Osteoblast (primary cell): Measurements from ENCODE around the gene MCF2. TPM values are rescaled to one million over a fixed set of nuclear protein-coding genes. Genes with fewer than 3 reads are reported as not detected.

ENCODE experiments used
- DNase-seq: peaks from one replicate; pipeline ENCODE4 v3.0.0; 2011; ENCODE audit warnings: low spot score, mixed read lengths; ENCODE audit not compliant: insufficient read length; ENCODE audit errors: missing footprints
- H2AFZ ChIP-seq: 2 replicates; pipeline ENCODE4 v1.6.0; 2011; ENCODE audit warnings: mild to moderate bottlenecking, low read length
- H3K27ac ChIP-seq: 2 replicates; pipeline ENCODE4 v1.5.1; 2011; ENCODE audit warnings: mild to moderate bottlenecking, low read depth, low read length, moderate library complexity
- H3K27me3 ChIP-seq: 2 replicates; pipeline ENCODE4 v1.6.0; 2012; ENCODE audit warnings: mild to moderate bottlenecking, control low read depth, inconsistent platforms, low read length, moderate library complexity; ENCODE audit not compliant: insufficient read depth
- H3K36me3 ChIP-seq: 2 replicates; pipeline ENCODE4 v1.5.1; 2011; ENCODE audit warnings: mild to moderate bottlenecking, low read length, control low read depth, moderate library complexity; ENCODE audit not compliant: insufficient read depth
- H3K4me1 ChIP-seq: 2 replicates; pipeline ENCODE4 v1.5.1; 2011; ENCODE audit warnings: mild to moderate bottlenecking, low read length, control low read depth, moderate library complexity; ENCODE audit not compliant: insufficient read depth
- H3K4me2 ChIP-seq: 2 replicates; pipeline ENCODE4 v1.6.0; 2011; ENCODE audit warnings: mild to moderate bottlenecking, low read length; ENCODE audit not compliant: insufficient read depth
- H3K4me3 ChIP-seq: fragments of 200-600 bp; sonication (generic); 3 replicates; pipeline ENCODE4 v1.5.1; 2012; ENCODE audit warnings: mild to moderate bottlenecking, low read length, inconsistent platforms; ENCODE audit not compliant: insufficient read depth
- H3K79me2 ChIP-seq: 2 replicates; pipeline ENCODE4 v1.6.0; 2012; ENCODE audit warnings: mild to moderate bottlenecking, low read length, control low read depth, inconsistent platforms; ENCODE audit not compliant: insufficient read depth
- H3K9me3 ChIP-seq: 2 replicates; pipeline ENCODE4 v1.5.1; 2011; ENCODE audit warnings: low read depth, low read length, control low read depth
- H4K20me1 ChIP-seq: 2 replicates; pipeline ENCODE4 v1.6.0; 2012; ENCODE audit warnings: mild to moderate bottlenecking, low read length, control low read depth; ENCODE audit not compliant: insufficient read depth
- CTCF ChIP-seq: IDR thresholded peaks from 2 replicates; pipeline ENCODE4 v1.5.1; 2011; ENCODE audit warnings: mild to moderate bottlenecking, low read depth, low read length, moderate library complexity; ENCODE audit errors: extremely low read depth
- small RNA-seq: library from RNA; depleted of rRNA; stranded (forward); fragments of <200 nt; gene quantifications from one replicate; pipeline ENCODE3, GENCODE V24; 2012
- total RNA-seq: library from RNA; depleted of rRNA; stranded (reverse); fragments of >200 nt; gene quantifications from 2 replicates; pipeline ENCODE4 v1.2.3, GENCODE V29; 2012

Gene MCF2
- total RNA-seq, 1 donor: not detected

DNA sequence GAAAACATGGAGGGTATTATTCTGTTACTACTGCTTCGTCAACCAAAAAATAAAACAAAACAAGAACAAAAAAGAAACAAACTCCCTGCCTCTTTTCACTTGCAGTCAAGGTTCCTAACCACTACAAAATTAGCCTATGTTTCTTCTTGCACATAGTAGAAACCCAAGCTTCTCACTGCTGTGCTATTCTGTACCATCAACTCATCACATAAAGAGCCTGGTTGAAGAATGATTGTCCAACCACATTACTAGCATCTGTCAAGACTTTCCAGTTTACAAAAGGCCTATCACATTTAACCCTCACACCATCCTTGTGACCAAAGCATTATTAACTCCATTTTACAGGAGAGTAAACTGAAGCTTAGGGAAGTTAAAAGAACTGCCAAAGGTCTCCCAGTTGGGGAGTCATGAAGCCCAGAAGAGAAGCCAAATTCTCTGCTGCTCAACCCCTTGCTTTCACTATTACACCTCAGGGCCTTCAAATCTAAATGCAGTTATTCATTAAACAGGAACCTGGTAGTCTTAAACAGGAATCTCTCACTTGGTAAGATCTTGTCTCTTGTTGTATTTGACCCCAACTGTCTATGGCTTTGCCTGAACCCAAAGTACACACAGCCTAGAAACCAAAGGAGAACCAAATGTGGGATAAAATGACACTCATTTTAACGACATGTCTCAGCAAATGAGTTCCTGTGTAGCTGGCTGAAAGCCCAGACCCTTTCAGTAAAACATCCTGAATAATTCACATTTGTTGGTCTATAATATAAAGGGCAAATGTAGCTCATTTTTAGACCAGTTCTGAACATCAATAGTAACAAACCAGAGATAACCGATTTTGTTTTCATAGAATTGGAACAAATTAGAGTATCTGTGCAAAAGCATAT lies 168.8 kb downstream of the MCF2 start:
- no peaks in the 10 kb centered on the region for H3K4me1 ChIP-seq
- no peak overlapping the region for H2AFZ ChIP-seq
- no peaks in the 10 kb centered on the region for H4K20me1 ChIP-seq
- H3K27me3 ChIP-seq: no peaks in the 10 kb centered on the region
- no peak overlapping the region for H3K27ac ChIP-seq
- H3K9me3 ChIP-seq: no peaks in the 10 kb centered on the region
- H3K36me3 ChIP-seq: no peaks in the 10 kb centered on the region
- DNase-seq: no peak
- H3K79me2 ChIP-seq: no peaks in the 10 kb centered on the region
- no peak for TF ChIP-seq CTCF
- no peak overlapping the region for H3K4me3 ChIP-seq
- H3K4me2 ChIP-seq: no peak overlapping the region

DNA sequence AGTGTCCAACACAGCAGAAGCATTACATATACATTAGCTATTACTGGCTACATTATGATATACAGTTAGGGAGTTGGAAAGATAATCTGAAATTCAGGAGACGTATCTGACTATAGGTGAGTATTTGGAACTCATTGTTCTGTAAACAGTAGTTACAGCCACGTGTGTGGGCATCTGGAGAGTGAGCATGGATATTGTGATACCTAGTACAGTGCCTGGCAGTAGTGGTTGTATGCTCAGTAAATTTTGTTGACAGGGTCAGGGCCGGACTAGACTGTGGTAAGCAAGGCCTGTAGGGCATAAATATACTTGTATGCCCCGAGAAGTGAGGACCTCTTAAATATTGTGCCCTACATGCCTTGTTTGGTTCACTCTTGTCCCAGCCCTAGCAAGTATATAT lies 174.5 kb downstream of the MCF2 start:
- H2AFZ ChIP-seq: no peak overlapping the region
- no peak overlapping the region for H3K4me3 ChIP-seq
- TF ChIP-seq CTCF: no peak
- no peaks in the 10 kb centered on the region for H3K79me2 ChIP-seq
- H3K27ac ChIP-seq: no peak overlapping the region
- H4K20me1 ChIP-seq: no peaks in the 10 kb centered on the region
- H3K4me2 ChIP-seq: no peak overlapping the region
- no peak for DNase-seq
- no peaks in the 10 kb centered on the region for H3K4me1 ChIP-seq
- H3K36me3 ChIP-seq: no peaks in the 10 kb centered on the region
- no peaks in the 10 kb centered on the region for H3K9me3 ChIP-seq
- H3K27me3 ChIP-seq: no peaks in the 10 kb centered on the region

- no peaks in the 10 kb centered on the region for H4K20me1 ChIP-seq
- no peak overlapping the region for H3K27ac ChIP-seq
- no peak overlapping the region for H2AFZ ChIP-seq
- no peaks in the 10 kb centered on the region for H3K79me2 ChIP-seq
- H3K36me3 ChIP-seq: no peaks in the 10 kb centered on the region
- TF ChIP-seq CTCF: no peak
- no peak overlapping the region for H3K4me3 ChIP-seq
- DNase-seq: no peak
- H3K27me3 ChIP-seq: no peaks in the 10 kb centered on the region
- H3K4me2 ChIP-seq: no peak overlapping the region
- H3K4me1 ChIP-seq: no peaks in the 10 kb centered on the region
- H3K9me3 ChIP-seq: no peaks in the 10 kb centered on the region
Observed at GRCh38 chrX:139532834-139533233, 175.1 kb downstream of the MCF2 start.

Small RNA genes within 50 kb of the gene (small RNA-seq; reads per million reads assigned to genes)
- not detected for gene RF01210

Other genes starting within 250 kb of the MCF2 start
- not detected in 2 replicates for gene F9, start 177.4 kb downstream of the MCF2 start, total RNA-seq
- 63.1 and 72.0 TPM in 2 replicates for gene ATP11C, start 224.9 kb upstream of the MCF2 start, total RNA-seq